Cardiac fibroblast (primary cell): ENCODE measurements around the gene DIP2C.

Experiments
- DNase-seq, 2 donors: peaks; one replicate each; pipeline versions ENCODE4 v3.0.0 to v3.0.0-alpha.2; 2010; ENCODE audit warnings: low read depth in 2 of 2
- H3K4me3 ChIP-seq, 2 donors: replicated peaks in 1 of 2; 1 replicate in 1 of 2; 2 replicates in 1 of 2; pipeline ENCODE4 v1.5.1; 2011; ENCODE audit warnings: low read depth in 2 of 2, low read length in 2 of 2, mild to moderate bottlenecking in 2 of 2, moderate library complexity in 1 of 2
- TF ChIP-seq, protein P1 (sequence below): IDR thresholded peaks from one replicate; pipeline ENCODE4 v1.5.1; 2011; ENCODE audit warnings: low read depth, mild to moderate bottlenecking, low read length, inconsistent platforms

Gene DIP2C

DNA sequence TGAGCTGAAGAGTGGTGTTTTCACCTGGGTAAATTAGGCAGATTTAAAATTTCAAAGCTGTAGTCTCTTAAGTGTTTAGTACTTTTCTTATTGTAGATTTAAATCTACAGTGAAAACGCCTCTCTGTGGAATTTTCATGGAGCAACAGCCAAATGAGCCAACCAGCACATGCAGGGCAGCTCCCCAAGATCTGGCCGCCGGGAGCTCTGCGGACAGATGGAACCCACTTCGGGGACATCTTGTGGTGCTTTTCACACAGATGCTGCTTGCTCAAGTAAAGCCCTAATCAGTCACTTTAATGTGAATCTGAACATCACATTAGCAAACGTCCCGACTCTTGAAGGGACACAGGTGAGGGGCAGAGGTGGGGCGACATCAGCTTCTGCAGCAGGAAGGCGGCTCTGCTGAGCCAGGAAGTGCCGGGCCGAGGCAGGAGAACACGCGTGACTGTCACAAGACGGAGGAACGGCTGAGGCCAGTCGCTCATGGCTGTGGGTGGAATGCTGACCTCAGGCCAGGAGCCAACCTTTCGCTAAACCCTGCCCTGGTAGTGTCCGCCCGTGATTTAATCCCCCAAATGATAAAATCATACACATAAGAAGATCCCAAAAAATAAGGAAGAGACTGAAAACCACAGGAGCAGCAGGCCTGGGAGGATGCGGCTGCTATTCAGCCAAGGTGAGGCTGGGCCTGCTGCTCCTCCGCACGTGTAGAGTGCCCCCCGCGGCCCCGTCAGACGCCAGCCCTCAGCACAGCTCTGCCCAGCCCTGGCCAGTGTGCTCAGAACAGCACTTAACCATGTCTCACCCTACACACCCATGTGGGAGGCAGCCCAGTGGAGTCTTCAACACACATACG, 297.4 kb downstream of the DIP2C start:
- no peak overlapping the region for H3K4me3 ChIP-seq
- TF ChIP-seq, protein P1, sequence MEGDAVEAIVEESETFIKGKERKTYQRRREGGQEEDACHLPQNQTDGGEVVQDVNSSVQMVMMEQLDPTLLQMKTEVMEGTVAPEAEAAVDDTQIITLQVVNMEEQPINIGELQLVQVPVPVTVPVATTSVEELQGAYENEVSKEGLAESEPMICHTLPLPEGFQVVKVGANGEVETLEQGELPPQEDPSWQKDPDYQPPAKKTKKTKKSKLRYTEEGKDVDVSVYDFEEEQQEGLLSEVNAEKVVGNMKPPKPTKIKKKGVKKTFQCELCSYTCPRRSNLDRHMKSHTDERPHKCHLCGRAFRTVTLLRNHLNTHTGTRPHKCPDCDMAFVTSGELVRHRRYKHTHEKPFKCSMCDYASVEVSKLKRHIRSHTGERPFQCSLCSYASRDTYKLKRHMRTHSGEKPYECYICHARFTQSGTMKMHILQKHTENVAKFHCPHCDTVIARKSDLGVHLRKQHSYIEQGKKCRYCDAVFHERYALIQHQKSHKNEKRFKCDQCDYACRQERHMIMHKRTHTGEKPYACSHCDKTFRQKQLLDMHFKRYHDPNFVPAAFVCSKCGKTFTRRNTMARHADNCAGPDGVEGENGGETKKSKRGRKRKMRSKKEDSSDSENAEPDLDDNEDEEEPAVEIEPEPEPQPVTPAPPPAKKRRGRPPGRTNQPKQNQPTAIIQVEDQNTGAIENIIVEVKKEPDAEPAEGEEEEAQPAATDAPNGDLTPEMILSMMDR: no peak
- no peak for DNase-seq

DNA sequence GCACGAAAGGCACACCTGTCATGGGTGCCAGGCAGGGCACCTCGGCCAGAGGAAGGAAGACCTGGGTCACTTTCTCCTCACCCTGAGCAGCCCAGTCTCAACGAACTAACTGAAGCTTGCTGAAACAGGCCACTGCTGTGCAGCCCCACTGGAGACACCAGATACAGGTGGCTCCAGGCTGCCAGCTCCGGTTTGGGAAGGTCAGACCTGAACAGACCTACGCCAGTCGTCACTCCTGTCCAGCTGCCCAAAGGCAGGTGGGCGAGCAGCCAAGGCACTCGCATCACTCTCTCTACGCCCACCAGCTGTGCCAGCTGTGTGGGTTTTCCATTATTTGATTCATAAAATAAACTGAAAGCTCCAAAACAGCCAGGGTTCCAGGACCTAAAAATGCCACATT, 298.2 kb downstream of the DIP2C start:
- no peak for DNase-seq
- TF ChIP-seq, protein P1: no peak
- H3K4me3 ChIP-seq: no peak overlapping the region

DNA sequence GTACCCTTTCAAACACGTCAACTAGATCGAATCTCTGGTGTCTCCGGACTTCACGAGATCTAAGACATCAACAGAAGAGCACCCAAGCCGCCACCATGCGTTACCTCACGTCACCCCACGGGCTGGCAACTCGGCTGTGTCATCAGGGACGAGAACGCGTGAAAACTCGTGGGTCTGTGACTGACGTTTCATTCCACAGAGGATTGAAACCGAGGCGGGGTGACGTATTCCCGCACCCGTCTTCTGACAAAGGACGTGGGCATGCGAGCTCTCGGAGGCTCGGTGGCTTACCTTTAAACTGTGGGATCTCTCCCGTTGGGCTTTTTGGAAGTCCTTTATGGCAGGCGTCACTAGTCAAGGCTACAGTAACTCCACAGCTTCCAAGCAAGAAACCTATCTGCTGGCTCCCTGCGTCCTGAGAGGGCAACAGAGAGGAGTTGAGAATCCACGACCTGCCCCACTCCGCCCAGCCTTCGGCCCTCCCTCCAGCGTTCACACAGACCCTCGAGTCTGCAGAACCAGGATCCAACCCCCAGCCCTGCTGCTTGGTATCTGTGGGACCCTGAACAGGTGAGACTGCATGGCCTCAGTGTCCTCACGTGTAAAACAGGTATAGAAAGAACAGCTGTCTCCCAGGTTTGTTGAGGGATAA, 298.9 kb downstream of the DIP2C start:
- H3K4me3 ChIP-seq: no peak overlapping the region
- no peak for DNase-seq
- TF ChIP-seq, protein P1: no peak

DNA sequence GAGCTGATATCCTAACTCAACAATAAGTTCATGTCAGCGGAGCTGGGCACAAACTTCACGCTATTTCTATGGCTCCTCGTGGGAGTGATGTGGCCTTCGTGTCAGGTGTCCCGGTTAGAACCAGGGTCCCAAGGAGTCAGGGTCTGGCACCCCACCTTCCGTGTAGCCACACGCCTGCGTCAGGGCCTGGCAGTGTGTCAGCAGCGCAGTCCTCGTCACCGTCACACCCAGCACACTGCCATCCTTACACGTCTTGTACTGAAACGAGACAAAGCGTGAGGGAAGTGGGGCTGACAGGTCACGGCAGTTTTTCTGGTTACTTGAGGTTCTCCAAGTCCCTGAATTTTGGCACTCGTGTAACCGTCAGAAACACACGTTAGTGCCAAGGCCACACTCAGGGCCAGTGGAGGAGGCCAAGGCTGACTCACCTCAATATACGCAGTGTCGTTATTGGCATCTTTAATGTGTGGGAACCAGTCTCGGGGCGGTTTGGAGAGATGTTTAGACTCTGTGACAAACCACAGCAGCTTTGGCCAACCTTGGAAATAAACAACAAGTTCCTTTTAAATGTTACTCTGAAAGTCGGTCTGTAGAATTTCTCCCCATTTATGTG, 299.5 kb downstream of the DIP2C start:
- no peak for DNase-seq
- H3K4me3 ChIP-seq: no peak overlapping the region
- TF ChIP-seq, protein P1: no peak

DNA sequence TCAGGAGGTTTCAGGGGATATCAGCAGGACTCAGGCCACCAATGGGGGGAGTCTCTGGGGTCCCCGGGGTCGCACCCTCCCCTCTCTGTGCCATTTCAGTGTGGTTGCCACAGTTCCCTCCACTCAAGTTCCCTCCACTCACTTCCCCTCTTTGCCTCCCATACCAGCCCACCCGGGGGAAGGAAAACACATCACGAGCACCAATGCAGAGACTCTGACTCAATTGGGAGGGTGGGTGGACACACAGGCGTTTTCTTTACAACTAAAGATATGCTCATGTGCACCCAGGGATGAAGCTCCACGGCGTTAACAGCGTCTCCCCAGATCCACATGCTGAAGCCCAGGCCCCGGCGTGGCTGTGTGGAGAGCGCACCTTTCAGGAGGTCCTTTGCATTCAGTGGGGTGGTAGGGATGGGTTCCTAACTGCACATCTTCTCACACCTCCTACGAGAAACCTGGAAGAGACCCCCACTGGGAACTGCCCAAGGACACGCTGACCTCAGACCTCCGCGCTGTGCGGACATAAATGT, 300.1 kb downstream of the DIP2C start:
- TF ChIP-seq, protein P1: no peak
- no peak overlapping the region for H3K4me3 ChIP-seq
- no peak for DNase-seq

- no peak overlapping the region for H3K4me3 ChIP-seq
- DNase-seq: no peak
- TF ChIP-seq, protein P1: no peak
Measured at GRCh38 chr10:388661-389045, 300.8 kb downstream of the DIP2C start.
